Measurements from ENCODE around the gene HEY2. TPM values are rescaled to one million over a fixed set of nuclear protein-coding genes. Genes with fewer than 3 reads are reported as not detected.

Gene HEY2
- polyA plus RNA-seq, 1 donor (not counting 4 experiments of a cell fraction or from before 2014, with no cell fraction given): not detected

DNA sequence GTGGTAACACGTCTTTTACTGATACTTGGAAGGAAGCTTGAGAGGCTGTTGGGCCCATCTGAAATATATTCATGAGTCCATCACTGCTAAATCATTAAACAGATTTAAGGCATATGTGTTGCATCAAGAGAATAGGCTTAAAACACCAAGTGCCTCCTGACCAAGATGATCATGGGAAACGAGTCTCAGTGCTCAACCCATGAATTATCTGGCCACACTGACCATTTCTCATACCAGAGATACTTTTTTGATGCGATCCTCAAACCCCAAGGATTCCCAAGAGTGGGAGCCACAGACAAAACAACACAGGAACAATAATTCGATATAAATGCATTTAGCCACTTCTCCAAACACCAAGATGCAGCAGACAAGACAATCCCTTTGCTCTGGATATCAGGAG is 17.2 kb downstream of the HEY2 start:
- Histone ChIP-seq H3K4me2 (ENCODE audit: control insufficient read depth, extremely low read depth, insufficient read depth, low read depth, low read length) (no peak overlapping the region), H2AFZ (ENCODE audit: control insufficient read depth, low read length) (no peak overlapping the region), H3K4me1 (ENCODE audit: control insufficient read depth, extremely low read depth, insufficient read depth, low read length) (no peaks in the 10 kb centered on the region), H3K36me3 (ENCODE audit: control insufficient read depth in 2 of 2, extremely low read depth in 1 of 2, insufficient read depth in 2 of 2, low read length in 2 of 2) (no peaks in the 10 kb centered on the region), H3K9ac (ENCODE audit: control insufficient read depth, extremely low read depth, insufficient read depth, low read length) (no peak overlapping the region), H3K27me3 (ENCODE audit: control insufficient read depth, extremely low read depth, insufficient read depth, low read length) (no peaks in the 10 kb centered on the region), H4K20me1 (ENCODE audit: control insufficient read depth, extremely low read depth, insufficient read depth, low read length) (no peaks in the 10 kb centered on the region), H3K9me3 (ENCODE audit: control insufficient read depth, low read depth, low read length) (no peaks in the 10 kb centered on the region), H3K4me3 (ENCODE audit: control insufficient read depth in 2 of 3, extremely low read depth in 1 of 3, insufficient read depth in 2 of 3, low read depth in 1 of 3, low read length in 3 of 3) (no peak overlapping the region), H3K9me1 (ENCODE audit: control insufficient read depth, extremely low read depth, insufficient read depth, low read length) (no peaks in the 10 kb centered on the region), H3K27ac (ENCODE audit: control insufficient read depth, insufficient read depth, low read length) (no peak overlapping the region), H3K79me2 (ENCODE audit: control insufficient read depth, insufficient read depth, low read length) (no peaks in the 10 kb centered on the region)
- FAIRE-seq (no peak), DNase-seq (ENCODE audit: low read depth, low spot score) (no peak)
- dilution Hi-C loops (cut with MboI; ENCODE audit: extremely low pct_ligation_motif_present, low sequenced_read_pairs): loop anchor here (25.0 kb wide), 2 partner anchors 254 to 429 kb away; no protein-coding TSS in a partner anchor
- TF ChIP-seq EZH2 (IDR thresholded peaks at IDR 0.05; ENCODE audit: low read length) (no peak), CTCF (optimal IDR thresholded peaks at IDR 0.05 in 1 of 3, IDR thresholded peaks at IDR 0.05 in 1 of 3, conservative IDR thresholded peaks at IDR 0.05 in 1 of 3; ENCODE audit: extremely low read depth in 1 of 3, insufficient read depth in 2 of 3, low read length in 3 of 3) (no peak)

GRCh38 chr6:125769147-125769783 is 19.8 kb downstream of the HEY2 start:
- H2AFZ ChIP-seq (ENCODE audit: control insufficient read depth, low read length): no peak overlapping the region
- dilution Hi-C loops (cut with MboI; ENCODE audit: extremely low pct_ligation_motif_present, low sequenced_read_pairs): loop anchor here (25.0 kb wide), 2 partner anchors 257 to 432 kb away; no protein-coding TSS in a partner anchor
- FAIRE-seq: no peak

More at GRCh38 chr6:125769147-125769783, 19.8 kb downstream of the HEY2 start:
- Histone ChIP-seq H3K4me1 (ENCODE audit: control insufficient read depth, extremely low read depth, insufficient read depth, low read length) (no peaks in the 10 kb centered on the region), H3K36me3 (ENCODE audit: control insufficient read depth in 2 of 2, extremely low read depth in 1 of 2, insufficient read depth in 2 of 2, low read length in 2 of 2) (no peaks in the 10 kb centered on the region), H3K9ac (ENCODE audit: control insufficient read depth, extremely low read depth, insufficient read depth, low read length) (no peak overlapping the region), H3K27me3 (ENCODE audit: control insufficient read depth, extremely low read depth, insufficient read depth, low read length) (no peaks in the 10 kb centered on the region), H4K20me1 (ENCODE audit: control insufficient read depth, extremely low read depth, insufficient read depth, low read length) (no peaks in the 10 kb centered on the region), H3K4me3 (ENCODE audit: control insufficient read depth in 2 of 3, extremely low read depth in 1 of 3, insufficient read depth in 2 of 3, low read depth in 1 of 3, low read length in 3 of 3) (no peak overlapping the region), H3K79me2 (ENCODE audit: control insufficient read depth, insufficient read depth, low read length) (no peaks in the 10 kb centered on the region), H3K9me1 (ENCODE audit: control insufficient read depth, extremely low read depth, insufficient read depth, low read length) (no peaks in the 10 kb centered on the region), H3K4me2 (ENCODE audit: control insufficient read depth, extremely low read depth, insufficient read depth, low read depth, low read length) (no peak overlapping the region), H3K27ac (ENCODE audit: control insufficient read depth, insufficient read depth, low read length) (no peak overlapping the region), H3K9me3 (ENCODE audit: control insufficient read depth, low read depth, low read length) (no peaks in the 10 kb centered on the region)
- no peak for TF ChIP-seq EZH2 (IDR thresholded peaks at IDR 0.05; ENCODE audit: low read length)
- TF ChIP-seq CTCF (optimal IDR thresholded peaks at IDR 0.05 in 1 of 3, IDR thresholded peaks at IDR 0.05 in 1 of 3, conservative IDR thresholded peaks at IDR 0.05 in 1 of 3; ENCODE audit: extremely low read depth in 1 of 3, insufficient read depth in 2 of 3, low read length in 3 of 3): no peak
- no peak for DNase-seq (ENCODE audit: low read depth, low spot score)
